Testis (tissue), 5 donors: Measurements from ENCODE around the gene NADSYN1. TPM values are rescaled to one million over a fixed set of nuclear protein-coding genes. Genes with fewer than 3 reads are reported as not detected.

ENCODE experiments used
- DNase-seq: peaks from one replicate; pipeline ENCODE4 v3.0.0-alpha.2; 2019
- H3K27ac ChIP-seq, 2 donors: fragments of 200-600 bp; sonication (generic); one replicate each; pipeline ENCODE4 v1.5.1; 2019
- H3K27me3 ChIP-seq: fragments of 200-600 bp; sonication (generic); one replicate; pipeline ENCODE4 v1.5.1; 2019
- H3K36me3 ChIP-seq: fragments of 200-600 bp; sonication (generic); one replicate; pipeline ENCODE4 v1.5.1; 2017; ENCODE audit warnings: low read depth; ENCODE audit errors: missing control alignments
- H3K4me1 ChIP-seq: fragments of 200-600 bp; sonication (generic); one replicate; pipeline ENCODE4 v1.5.1; 2019
- H3K4me3 ChIP-seq, 2 donors: fragments of 200-600 bp; sonication (generic); one replicate each; pipeline ENCODE4 v1.5.1; 2017 to 2019
- H3K9me3 ChIP-seq: fragments of 200-600 bp; sonication (generic); one replicate; pipeline ENCODE4 v1.5.1; 2017
- POLR2A ChIP-seq: fragments of 450-650 bp; IDR thresholded peaks from one replicate; pipeline ENCODE4 v1.6.1; 2017; ENCODE audit warnings: antibody characterized with exemption, mild to moderate bottlenecking, moderate library complexity
- WGBS, 2 donors: methylation state at CpG; one replicate each; pipeline ENCODE4 v1.1.5; 2018; 5-methylcytosine and 5-hydroxymethylcytosine counted together
- intact Hi-C: fragments of 100-400 bp; cut with DNase I; formaldehyde crosslinking; loops from one replicate; pipeline ENCODE4 v1.15.1; 2023; ENCODE audit warnings: low total_unique reads
- long read RNA-seq, 2 donors: transcript quantifications; one replicate each; lab custom pipeline, GENCODE V29; 2026
- polyA plus RNA-seq: library from polyadenylated mRNA; stranded (reverse); fragments of 350-450 nt; fragmentation: Illumina TruSeq; extraction: RNeasy Lipid Tissue Mini Kit (QIAGEN cat#74804); gene quantifications from one replicate; pipeline ENCODE4 v1.2.3, GENCODE V29; 2014; ENCODE audit warnings: low read depth, low replicate concordance; ENCODE audit not compliant: insufficient read depth
- total RNA-seq, 2 donors: library from RNA; depleted of rRNA; stranded (reverse); fragments of >200 nt; gene quantifications; one replicate each; pipeline ENCODE4 v1.2.3, GENCODE V29; 2016
- TF ChIP-seq, protein P1 (sequence below), 3 experiments: fragments of 450-650 bp in 2 of 3; fragments of 200-600 bp in 1 of 3; sonication (generic) in 1 of 3; IDR thresholded peaks; one replicate each; pipeline ENCODE4 v1.5.1; 2016 to 2019; ENCODE audit warnings: antibody characterized with exemption in 3 of 3, mild to moderate bottlenecking in 2 of 3, moderate library complexity in 1 of 3

The NADSYN1 gene
- total RNA-seq: 10 to 100 TPM; 75.7 to 91.2 TPM
- 79.4 TPM for polyA plus RNA-seq
- long read RNA-seq, donor 1, transcript NADSYN1-223 (1 exons, 2,011 nt): major isoform, 5 of 10 reads
- long read RNA-seq, donor 1, partial matches to known transcripts: 0 of 10 reads
- long read RNA-seq, donor 1, other reads (novel, unspliced or antisense): 0 of 10 reads
- long read RNA-seq, donor 2, partial matches to known transcripts: 0 of 8 reads
- long read RNA-seq, donor 2, other reads (novel, unspliced or antisense): 0 of 8 reads

DNA sequence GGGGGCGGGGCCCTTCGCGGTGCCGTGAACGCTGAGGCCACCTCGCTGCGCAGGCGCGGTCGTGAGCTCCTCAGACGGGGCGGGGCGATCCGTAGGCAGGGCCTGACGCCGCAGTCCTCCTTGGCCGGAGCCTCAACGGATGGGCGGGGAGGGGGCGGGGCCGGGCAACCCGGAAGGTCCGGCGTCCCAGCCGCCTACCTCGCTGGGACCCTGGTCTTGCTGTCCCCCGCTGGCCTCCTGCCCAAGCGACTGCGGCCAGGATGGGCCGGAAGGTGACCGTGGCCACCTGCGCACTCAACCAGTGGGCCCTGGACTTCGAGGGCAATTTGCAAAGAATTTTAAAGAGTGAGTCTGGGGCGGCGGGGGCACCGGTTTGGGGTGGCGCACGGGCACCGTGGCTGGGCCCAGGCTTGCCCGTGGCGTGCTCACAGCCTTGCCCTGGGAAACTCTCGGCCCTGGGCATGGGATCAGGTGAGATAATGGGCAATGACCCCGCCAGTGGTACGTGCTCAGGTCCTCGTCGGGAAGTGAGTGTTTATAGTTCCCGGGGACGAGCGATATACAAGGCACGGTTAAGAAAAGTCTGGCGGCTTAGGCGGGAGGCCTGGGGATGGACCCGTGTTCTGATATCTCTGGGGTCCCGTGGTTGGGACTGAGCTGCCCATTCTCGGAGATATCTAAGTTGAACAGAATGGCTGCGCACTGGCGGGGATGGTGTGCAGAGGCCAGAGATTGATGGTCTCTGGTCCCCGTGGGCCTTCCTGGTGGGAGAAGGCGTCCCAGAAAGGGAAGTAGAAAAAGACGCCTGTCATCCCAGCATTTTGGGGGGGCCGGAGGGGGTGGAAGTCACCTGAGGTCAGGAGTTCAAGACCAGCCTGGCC is at the start of gene NADSYN1:
NADSYN1 (plus strand) TSS at position 167 of the 881 bp plus-strand sequence; CDS start at position 261, 94 bp downstream.
- peak; percentile 98 for DNase-seq
- H3K27me3 ChIP-seq: no peaks in the 10 kb centered on the region
- H3K36me3 ChIP-seq: no peaks in the 10 kb centered on the region
- H3K4me3 ChIP-seq: peak within 1 kb of the TSS; percentile 76 to 86
- H3K27ac ChIP-seq: peak within 1 kb of the TSS in 1 of 2 donors; percentile 71
- 2 to 4% methylated on average over 17 to 55 of the region's 61 CpGs for WGBS, 2 donors
- H3K4me1 ChIP-seq: peaks cover 15% of the 10 kb centered on the region
- H3K9me3 ChIP-seq: no peaks in the 10 kb centered on the region
- no peak for TF ChIP-seq POLR2A
- TF ChIP-seq, protein P1, sequence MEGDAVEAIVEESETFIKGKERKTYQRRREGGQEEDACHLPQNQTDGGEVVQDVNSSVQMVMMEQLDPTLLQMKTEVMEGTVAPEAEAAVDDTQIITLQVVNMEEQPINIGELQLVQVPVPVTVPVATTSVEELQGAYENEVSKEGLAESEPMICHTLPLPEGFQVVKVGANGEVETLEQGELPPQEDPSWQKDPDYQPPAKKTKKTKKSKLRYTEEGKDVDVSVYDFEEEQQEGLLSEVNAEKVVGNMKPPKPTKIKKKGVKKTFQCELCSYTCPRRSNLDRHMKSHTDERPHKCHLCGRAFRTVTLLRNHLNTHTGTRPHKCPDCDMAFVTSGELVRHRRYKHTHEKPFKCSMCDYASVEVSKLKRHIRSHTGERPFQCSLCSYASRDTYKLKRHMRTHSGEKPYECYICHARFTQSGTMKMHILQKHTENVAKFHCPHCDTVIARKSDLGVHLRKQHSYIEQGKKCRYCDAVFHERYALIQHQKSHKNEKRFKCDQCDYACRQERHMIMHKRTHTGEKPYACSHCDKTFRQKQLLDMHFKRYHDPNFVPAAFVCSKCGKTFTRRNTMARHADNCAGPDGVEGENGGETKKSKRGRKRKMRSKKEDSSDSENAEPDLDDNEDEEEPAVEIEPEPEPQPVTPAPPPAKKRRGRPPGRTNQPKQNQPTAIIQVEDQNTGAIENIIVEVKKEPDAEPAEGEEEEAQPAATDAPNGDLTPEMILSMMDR (IDR thresholded peaks at IDR 0.05): no peak
- intact Hi-C loops: no loop called here

- Histone ChIP-seq H3K36me3 (no peaks in the 10 kb centered on the region), H3K27me3 (no peaks in the 10 kb centered on the region), H3K9me3 (no peaks in the 10 kb centered on the region), H3K4me3 (no peak overlapping the region), H3K4me1 (no peaks in the 10 kb centered on the region), H3K27ac (no peak overlapping the region)
- DNase-seq: no peak
- 77 to 85% methylated on average over 7 to 8 of the region's 8 CpGs for WGBS, 2 donors
- TF ChIP-seq, protein P1 (IDR thresholded peaks at IDR 0.05): no peak
- TF ChIP-seq POLR2A: no peak
- intact Hi-C loops: no loop called here
Measured at GRCh38 chr11:71404209-71404608, 48.8 kb upstream of the NADSYN1 start.

- WGBS, 2 donors: 64 to 80% methylated on average over 10 of the region's 10 CpGs
- Histone ChIP-seq H3K27ac (no peak overlapping the region), H3K9me3 (no peaks in the 10 kb centered on the region), H3K4me1 (no peaks in the 10 kb centered on the region), H3K27me3 (no peaks in the 10 kb centered on the region), H3K4me3 (no peak overlapping the region), H3K36me3 (no peaks in the 10 kb centered on the region)
- TF ChIP-seq, protein P1 (IDR thresholded peaks at IDR 0.05): no peak
- no peak for TF ChIP-seq POLR2A
- no peak for DNase-seq
- intact Hi-C loops: no loop called here
Measured at GRCh38 chr11:71406681-71407080, 46.3 kb upstream of the NADSYN1 start.

DNA sequence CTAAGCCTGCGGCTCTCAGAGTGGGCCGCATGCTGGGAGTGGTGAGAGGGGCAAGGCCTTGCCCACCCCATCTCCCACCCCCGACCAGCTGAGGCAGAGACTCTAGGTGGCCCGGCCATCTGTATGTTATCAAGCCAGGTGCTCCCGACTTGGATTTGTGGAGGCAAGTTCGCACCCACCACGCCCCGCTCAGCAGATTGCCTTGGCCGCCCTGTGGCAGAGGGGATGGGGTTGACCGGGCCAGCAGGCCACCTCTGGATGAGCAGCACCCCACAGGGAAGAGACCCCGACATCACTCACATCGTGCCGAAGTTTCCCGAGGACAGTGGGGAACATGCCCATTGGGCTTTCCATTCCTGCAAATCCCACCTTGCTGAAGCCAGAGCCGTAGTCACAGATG is 45.6 kb upstream of the NADSYN1 start:
- no peak for DNase-seq
- H3K27me3 ChIP-seq: no peaks in the 10 kb centered on the region
- intact Hi-C loops: no loop called here
- no peak overlapping the region for H3K27ac ChIP-seq
- 85 to 95% methylated on average over 15 of the region's 15 CpGs for WGBS, 2 donors
- H3K36me3 ChIP-seq: no peaks in the 10 kb centered on the region
- TF ChIP-seq, protein P1 (IDR thresholded peaks at IDR 0.05): no peak
- TF ChIP-seq POLR2A: no peak
- no peaks in the 10 kb centered on the region for H3K9me3 ChIP-seq
- H3K4me3 ChIP-seq: no peak overlapping the region
- no peaks in the 10 kb centered on the region for H3K4me1 ChIP-seq
